GM12892 (cell line): ENCODE measurements around the gene ACTRT2.

ENCODE experiments used
- POLR2A ChIP-seq: IDR thresholded peaks from 2 replicates; pipeline ENCODE4 v1.6.1; 2011; ENCODE audit warnings: low read depth, low read length, control low read depth
- POLR2AphosphoS5 ChIP-seq: IDR thresholded peaks from 2 replicates; pipeline ENCODE4 v1.6.1; 2011; ENCODE audit warnings: low read depth, low read length, control low read depth
- TAF1 ChIP-seq: IDR thresholded peaks from 2 replicates; pipeline ENCODE4 v1.6.1; 2011; ENCODE audit warnings: low read depth, mild to moderate bottlenecking, control low read depth, low read length, borderline replicate concordance

GRCh38 chr1:3051270-3052268 is 30.3 kb downstream of the ACTRT2 start:
- TF ChIP-seq TAF1: no peak
- no peak for TF ChIP-seq POLR2A
- no peak for TF ChIP-seq POLR2AphosphoS5
